ENCODE results near the gene TMEM273.

The TMEM273 gene, protein sequence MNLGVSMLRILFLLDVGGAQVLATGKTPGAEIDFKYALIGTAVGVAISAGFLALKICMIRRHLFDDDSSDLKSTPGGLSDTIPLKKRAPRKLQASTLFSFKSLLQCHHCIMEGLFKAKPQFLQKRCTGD

DNA sequence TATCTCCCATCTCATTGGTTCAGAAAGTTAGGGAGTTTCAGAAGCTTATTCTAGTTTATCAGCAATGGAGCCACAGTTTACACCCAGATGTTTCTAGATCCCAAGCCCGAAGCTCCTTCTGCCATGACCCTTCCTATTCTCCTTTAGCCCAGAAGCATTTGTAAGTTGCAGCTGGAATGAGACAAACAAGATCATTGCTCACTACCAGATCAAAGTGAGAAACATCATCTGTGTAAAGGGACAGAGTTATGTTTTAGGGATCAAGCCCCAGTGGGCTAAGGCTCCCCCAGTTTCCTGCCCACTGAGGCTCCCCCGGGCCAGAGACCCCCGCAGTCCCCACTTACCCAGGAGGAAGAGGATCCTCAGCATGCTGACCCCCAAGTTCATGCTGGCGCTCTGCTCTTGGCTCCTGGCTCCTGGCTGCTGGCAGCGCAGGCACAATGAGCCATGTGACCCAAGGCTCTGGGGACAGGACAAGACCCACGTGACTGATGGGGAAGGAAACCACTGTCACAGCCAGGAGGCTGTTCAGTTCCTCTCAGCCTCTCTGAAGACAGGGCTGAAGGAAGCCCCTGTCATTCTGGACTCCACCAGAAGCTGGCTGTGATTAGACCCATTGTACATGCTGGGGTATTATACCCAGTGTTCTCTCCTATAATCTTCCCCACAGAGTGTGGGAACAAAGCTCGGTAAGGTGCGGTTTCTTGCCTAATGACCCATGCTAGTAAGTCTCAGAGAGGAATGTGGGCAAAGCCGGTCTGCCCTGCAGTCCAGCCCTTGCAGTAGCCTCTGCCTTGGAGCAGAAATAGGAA, at the start of gene TMEM273:
TMEM273 (minus strand) TSS at position 442 of the 812 bp plus-strand sequence; CDS start at position 387, 55 bp downstream.
- no peak for DNase-seq

DNA sequence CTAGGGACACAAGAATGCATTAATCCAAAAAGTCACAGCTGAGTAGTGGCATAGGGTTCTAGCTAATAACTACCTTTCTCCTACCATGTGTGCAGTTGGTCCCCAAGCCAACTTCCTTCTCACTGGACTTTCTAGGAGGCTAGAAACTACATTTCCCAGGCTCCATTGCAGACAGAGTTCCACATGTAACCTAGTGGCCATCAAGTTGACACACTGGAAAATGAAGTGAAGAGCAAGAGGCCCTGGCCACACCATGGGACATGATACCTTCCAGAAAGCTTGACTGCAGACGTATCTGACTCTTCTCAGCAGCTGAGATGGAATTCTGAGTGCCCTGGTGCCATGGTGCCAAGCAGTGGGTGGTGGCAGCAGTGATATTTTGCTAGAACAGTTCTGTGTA, 49.8 kb upstream of the TMEM273 start:
- DNase-seq: no peak

DNA sequence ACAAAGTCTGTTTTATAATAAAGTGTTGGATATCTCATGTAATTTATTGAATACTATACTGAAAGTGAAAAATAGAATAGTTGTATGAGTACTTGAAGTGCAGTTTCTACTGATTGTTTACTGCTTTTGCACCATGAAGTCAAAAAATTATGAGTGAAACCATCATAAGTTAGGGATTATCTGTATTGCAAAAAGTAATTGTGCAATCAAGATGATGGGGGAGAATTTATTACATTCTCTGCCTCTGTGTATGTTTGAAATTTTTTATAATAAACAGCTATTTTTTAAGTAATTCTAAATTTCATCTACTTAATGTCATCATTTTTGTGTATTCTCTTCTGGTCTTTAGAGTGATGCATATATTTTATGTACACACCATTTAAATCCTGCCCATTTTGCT, 47.2 kb upstream of the TMEM273 start:
- no peak for DNase-seq

DNA sequence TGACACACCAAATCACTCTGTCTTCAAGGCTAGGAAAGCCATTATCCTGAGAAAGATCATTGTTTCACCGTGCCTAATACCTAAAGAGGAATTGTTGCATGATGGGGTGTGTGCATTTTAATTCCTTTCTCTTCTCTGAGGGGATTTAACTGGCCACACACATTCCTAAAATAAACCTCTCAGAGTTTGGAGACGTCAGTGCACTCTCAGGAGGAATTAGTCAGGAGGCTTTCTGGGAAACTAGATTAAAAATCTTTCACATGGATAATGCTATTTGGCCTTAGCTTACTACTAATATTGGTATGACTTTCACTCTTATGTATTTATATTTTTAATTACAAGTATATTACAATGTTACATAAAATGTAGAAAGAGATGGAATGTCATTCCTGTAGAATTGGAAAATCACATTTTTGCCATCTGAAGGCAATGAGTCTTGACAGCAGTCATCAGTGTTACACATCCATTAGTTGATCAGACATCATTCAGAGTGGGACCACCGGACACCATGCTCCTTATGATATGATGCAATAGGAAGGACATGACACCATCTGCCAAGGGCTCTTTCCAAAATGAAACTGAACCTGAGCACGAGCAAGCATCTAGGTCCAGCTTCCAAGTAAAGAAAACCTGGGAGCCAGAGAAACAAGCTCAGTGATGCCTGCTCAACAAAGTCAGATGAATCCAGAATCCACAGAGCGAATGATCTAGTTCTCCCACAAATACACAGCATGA, 43.1 kb upstream of the TMEM273 start:
- DNase-seq: no peak

DNA sequence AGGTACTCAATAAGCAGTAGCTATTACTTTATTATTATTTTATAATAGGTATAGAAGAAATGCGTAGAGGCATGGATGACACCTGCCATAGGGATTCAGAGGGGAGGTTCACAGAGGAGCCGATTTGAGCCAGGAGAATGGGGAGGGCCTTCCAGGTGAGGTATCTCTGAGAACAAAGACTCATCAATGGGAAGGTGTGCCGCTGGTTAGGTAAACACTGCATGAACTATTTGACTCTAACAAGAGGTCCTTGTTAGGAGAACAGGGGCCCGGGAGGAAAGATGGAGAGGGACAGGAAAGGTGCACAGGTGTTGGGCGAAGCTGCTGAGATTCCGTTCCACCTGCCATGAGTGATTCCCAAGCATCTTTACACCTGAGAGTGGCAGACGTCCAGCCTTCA, 41.8 kb upstream of the TMEM273 start:
- DNase-seq: no peak

DNA sequence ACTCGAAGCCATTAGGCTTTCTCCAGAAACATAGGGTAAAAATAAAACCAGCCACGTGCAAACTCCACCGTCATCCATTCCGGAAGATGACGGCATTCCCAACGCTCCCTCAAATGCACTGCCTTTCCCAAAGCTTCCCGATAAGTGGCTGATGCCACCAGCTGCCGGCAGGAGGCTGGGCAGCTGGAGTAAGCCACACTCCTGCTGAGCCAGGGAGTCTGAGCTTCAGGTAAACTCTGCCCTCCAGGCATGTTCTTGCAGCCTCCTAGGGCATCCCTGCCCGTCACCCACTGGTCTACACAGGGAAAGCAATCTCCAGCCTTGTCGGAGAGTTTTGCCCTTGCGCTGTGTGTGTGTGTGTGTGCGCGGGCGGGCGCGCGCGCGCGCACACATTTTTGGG, 40.5 kb upstream of the TMEM273 start:
- no peak for DNase-seq

DNA sequence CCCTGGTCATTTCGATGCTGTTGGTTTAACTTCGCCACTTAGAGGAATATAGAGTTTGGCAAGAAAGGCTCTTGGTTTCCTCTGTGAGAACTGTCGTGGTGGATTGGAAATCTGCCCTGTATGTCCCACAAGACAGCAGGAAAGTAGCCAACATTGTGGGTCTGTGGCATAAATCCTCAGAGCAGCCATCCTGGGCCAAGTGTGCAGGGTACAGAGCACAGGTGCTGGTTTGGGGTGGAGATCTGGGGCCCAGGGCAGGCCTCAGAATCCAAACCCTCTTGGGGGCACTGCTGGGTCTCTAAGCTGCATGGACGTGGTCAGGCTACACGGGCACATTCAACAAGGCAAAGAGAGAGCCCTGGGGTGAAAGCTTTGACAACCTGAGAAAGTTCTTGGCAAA, 39.2 kb upstream of the TMEM273 start:
- DNase-seq: no peak

DNA sequence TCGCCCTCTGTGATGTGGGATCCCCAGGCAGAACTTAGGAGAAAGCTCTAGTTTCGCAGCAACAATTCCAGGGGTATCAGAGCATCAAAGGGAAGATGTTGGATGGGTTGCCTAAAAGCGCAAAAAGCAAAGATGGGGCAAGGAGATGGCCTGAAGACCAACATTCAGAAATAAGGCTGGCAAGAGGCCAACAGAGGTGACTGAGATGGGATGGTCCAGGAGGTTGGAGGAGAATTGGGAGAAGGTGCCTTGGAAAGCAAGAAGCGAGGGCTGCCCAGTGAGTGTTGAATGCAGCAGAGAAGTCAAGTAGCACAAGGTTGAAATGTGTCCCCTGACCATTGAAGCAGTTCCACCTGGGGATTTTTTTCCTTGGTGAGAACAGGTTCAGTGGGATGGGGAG, 38.4 kb upstream of the TMEM273 start:
- no peak for DNase-seq

DNA sequence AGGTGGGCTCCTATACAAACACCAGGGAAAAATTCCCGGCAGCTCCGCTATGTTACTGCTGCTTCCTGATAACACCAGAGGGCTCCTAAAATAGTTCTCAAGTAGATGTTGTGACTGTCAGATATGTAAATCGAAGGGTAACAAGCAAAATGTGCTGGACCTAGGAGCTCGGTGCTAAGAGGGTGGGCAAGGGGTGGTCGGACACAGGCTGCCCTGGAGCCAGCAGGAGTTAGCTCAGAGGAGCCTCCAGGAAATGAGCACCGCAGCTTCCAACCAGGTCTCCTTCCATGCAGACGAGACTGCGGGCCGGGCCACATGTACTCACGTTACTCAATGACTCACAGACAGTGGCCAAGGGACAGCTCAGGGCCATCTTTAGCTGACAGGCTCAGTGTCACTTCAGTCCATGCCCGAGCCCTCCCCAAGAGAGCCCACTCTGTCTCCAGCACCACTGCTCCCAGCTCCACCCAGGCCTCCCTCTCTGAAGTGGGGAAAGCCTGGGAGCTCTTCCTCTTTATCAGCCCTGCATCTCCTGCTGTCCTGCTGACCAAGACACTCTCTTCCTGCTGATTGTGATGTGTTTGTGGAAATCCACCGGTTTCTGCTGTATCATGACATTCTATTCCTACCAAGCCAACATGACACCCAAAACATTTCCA, 37.2 kb upstream of the TMEM273 start:
- no peak for DNase-seq

DNA sequence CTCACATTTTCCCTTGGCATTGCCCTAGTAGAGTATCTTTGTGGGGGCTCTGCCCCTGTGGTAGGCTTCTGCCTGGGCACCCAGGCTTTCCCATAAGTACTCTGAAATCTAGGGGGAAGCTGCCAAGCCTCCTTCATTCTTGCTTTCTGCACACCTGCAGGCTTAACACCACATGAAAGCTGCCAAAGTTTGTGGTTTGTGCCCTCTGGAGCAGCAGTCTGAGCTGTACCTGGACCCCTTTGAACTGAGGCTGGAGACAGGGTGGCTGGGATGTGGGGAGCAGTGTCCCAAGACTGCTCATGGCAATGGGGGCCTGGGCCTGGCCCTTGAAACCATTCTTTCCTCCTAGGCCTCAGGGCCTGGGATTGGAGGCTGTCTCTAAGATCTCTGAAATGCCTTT, 35.0 kb upstream of the TMEM273 start:
- no peak for DNase-seq

DNA sequence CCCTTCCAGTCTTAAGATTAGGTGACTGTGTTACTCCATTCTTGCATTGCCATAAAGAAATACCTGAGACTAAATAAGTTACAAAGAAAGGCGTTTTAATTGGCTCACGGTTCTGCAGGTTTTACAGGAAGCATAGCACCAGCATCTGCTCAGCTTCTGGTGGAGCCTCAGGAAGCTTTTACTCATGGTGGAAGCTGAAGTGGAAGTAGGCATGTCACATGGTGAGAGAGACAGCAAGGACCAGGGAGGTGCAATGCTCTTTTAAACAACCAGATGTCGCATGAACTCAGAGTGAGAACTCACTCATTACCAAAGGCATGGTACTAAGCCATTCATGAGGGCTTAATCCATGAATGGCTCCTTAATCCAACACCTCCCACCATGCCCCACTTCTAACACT, 34.0 kb upstream of the TMEM273 start:
- DNase-seq: no peak

DNA sequence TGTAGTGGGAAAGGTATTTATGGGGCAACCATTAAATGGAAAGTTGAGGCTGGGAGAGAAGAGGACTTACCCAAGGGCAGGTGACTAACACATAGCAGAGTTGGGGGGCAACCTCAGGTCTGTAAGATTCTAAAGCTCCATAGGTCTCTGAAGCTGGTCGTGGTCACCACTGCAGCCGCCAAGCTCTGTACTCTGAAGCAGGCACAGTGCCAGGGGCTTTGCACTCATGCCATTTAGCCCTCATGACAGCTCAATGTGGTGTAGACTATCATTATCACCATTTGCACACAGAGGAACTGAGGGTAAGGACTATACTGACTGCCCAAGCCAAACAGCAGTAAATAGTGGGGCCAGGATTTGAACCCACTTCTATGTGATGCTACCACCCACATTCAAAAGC, 32.5 kb upstream of the TMEM273 start:
- no peak for DNase-seq

DNA sequence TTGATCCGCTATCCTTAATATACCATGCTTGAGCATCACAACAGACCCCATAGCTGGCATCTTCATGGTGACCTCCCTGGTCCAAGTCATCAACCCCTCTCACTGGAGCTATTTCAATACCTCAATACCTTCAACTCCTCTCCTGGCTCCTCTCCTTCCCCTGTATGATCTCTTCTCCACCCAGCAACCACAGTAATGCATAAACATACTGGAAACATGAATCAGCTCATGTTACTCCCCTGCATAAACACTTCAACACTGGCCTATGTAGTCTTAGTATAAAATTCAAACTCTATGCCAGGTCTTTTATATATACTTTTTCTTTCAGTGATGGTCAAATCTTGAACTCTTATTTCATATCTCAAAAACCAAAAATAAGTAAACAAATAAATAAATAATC, 31.8 kb upstream of the TMEM273 start:
- DNase-seq: no peak

DNA sequence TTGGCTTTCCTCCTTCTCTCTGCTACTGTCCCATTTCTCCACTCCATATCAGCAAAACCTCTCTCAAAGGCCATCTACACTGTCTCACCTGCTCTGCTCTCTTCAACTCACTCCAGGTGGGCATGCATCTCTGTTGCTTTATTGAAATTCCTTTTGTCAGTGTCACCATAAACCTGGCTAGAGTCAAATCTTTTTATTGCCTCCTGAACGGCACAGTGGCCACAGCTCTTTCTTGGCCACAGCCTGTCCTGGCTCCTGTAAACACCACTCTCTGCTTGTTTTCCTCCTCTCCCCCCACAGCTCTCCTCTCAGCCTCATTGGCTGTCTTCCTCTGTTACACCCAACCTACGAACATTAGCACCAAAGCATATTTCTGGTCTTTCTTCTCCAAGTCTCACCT, 31.1 kb upstream of the TMEM273 start:
- DNase-seq: no peak

DNA sequence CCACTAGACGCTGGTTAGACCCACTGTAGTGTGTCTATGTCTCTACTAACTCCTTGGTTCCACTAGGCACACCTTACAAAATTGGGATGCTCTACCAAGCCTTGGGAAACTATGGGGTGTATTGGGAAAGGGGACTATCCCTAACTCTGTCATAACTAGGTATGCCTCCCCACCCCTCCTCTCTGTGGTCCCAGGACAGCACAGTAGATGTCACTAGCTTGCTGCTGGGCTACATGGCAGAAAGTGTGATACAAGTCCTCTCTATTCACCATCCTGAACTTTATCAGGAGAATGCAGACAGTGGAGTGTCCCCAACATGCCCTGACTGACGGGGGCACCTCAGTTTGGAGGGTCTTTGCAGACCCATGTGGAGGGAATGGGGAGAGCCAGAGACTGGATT, 30.3 kb upstream of the TMEM273 start:
- DNase-seq: no peak

DNA sequence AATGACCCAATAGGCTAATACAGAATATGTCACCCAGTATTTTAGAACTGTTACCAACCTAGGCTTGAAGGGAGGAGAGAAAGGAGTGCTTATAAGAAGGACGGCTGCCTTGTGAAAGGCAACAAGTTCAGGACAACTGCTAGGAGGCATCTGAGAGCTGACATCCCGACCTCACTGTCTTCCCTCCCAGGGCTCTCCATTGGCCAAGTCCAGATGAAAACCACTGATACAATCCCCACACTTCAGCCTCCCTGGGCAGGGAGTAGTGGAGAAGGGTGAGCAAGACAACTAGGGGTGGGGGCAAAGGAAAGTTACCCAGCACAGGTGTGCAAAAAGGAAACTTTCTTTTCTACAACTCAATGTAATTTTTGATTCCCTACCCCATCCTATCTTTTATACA, 29.5 kb upstream of the TMEM273 start:
- no peak for DNase-seq

DNA sequence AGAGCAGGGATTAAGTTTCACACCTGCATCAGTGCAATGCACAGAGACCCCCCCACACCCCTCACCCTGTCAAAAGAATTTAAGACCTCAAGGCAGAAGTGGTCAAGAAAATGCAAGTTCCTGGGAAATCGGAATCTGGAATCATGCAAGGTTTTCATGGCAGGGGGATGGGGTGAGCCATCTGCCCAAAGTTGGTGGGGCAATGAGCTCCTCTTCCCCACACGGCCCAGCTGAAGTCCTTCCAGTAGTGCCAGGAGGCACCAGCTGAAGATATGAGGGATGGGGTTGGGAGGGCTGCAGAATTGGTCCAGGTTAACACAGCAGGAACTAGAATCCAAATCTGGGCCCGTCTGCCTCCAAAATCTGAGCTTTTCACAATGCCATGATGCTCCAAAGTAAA, 25.0 kb upstream of the TMEM273 start:
- DNase-seq: no peak

DNA sequence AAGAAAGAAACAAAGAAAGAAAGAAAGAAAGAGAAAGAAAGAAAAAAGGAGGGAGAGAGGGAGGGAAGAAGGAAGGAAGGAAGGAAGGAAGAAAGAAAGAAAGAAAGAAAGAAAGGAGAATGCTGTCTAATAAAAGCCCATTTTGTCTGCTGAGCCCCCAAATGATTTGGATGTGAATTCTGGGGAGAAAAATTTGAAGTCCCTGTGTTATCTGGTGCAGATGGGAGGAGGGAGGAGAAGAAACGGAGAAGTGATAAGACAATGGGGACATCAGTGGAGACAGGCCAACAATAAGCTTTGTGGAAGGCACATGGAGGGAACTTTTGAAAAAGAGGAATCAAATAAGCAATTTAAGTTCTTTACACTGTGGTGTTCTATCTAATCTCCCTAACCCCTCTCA, 24.6 kb upstream of the TMEM273 start:
- DNase-seq: no peak

DNA sequence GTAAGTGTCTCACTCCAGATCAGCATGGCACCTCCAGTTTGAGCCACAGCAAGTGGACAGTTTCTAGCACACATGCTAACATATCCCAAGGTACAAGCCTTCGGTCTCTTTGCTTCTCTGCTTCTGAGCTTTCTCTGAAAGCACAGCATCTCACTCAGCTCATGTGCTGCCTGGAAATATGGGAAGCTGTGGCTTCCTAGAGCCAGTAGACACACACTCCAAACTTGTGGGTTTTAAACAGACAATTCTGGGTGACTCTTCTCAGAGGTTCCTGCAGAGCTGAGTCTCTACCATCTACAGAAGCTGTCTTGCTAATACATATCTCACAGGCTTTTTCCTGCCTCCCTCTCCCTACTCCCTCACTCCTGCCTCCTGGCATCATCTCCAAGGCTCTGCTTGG, 23.9 kb upstream of the TMEM273 start:
- no peak for DNase-seq

DNA sequence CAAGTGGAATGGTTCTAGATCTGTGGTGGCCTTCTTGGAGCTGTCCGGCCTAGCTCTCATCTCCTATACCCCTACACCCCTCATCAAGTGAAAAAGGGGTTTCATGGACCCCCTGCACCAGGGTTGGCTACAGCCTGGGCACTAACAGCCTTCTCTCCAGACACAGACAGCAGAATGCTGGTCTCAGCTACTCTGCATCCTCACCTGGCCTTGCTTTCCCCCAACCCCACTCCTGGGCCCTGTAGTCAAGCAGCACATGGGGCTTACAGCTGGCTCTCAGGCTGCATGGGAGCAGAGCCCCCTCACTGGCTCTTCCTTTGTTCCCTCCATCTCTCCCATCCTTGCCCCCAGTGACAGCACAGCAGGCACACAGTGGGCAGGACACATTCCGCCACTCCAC, 20.8 kb upstream of the TMEM273 start:
- no peak for DNase-seq

DNA sequence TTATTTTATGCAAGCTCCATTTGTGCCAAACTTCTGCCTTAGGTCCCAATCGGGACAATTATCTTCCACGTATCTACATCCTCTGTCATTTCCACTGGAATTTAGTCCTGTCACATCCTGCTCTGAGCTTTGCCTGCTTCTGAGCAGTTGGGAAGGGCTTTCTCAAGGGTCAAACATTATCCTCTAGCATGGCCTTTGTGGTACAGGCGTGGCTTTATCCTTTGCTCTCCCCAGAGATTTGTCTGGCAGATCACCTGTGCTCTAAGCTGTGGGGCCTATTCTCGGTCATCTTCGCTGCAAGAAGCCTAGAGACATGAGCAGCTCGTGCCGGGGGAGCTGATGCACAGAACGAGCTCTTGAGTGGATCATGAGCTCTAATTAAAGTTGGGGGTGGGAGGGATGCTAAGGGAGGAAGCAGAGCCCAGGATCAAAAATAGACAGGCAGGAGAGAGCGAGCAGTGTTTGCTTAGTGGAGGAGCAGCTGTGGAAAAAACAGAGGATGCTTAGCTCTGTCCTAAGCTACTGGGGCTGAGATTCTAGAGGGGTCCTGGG, 19.8 kb upstream of the TMEM273 start:
- DNase-seq: no peak

DNA sequence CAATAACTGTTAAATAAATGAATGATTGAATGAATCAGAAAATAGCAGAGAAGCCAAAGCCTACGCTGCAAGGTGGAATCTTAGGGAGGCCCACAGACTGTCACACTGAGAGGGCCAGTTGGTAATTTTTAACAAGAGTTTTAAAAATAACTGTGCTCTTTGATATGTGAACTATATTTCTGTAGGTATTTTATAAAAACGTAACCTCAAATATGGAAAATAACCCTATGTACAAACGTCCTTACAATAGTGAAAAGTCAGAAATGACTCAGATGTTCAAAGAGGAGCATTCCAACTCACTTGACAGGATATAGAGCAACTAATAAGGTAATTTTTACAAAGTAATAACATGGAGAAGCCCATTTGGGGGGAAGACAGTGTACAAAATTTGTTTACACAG, 18.9 kb upstream of the TMEM273 start:
- no peak for DNase-seq

DNA sequence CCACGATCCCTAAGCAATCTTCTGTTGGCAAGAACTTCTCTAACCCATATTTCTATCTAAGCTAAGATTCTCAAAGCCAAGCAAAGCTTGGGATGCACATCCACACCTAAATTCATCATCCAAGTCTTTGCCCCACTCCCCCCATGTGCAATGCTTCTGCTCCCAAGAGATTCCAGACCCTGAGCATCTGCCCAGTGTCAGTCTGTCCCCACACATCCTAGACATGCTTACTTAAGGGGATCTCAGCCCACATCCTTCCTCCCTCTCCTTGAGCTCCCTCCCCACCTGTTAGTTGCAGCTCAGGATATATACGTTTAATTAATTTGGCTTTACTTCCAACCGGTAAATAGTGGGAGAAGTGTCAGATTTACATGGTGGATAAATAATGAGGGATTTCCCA, 17.0 kb upstream of the TMEM273 start:
- DNase-seq: no peak

DNA sequence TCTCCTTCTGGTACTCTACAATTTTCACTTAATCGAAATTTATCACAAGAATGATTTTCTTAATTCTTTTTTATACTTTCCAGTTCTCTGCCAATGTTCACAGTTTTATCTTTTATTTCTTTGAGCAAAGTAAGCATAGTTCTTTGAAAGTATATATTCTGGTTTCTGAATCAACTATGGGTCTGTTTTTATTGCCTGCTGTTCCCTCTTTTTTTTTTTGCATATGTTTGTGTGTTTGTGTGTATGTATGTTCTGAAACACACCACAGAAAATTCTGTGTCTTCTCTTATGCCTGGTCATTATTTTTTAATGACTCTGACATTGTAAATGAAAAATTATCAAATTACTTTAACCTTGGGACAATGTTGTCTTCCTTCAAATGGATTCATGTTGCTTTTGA, 15.9 kb upstream of the TMEM273 start:
- DNase-seq: no peak
